NCI-H1930 (cell line): Measurements from ENCODE around the gene COX6B2.

Experiments
- DNase-seq, 2 experiments: peaks; one replicate each; lab custom pipeline; 2025; lab: John Stamatoyannopoulos, UW

Gene COX6B2

DNA sequence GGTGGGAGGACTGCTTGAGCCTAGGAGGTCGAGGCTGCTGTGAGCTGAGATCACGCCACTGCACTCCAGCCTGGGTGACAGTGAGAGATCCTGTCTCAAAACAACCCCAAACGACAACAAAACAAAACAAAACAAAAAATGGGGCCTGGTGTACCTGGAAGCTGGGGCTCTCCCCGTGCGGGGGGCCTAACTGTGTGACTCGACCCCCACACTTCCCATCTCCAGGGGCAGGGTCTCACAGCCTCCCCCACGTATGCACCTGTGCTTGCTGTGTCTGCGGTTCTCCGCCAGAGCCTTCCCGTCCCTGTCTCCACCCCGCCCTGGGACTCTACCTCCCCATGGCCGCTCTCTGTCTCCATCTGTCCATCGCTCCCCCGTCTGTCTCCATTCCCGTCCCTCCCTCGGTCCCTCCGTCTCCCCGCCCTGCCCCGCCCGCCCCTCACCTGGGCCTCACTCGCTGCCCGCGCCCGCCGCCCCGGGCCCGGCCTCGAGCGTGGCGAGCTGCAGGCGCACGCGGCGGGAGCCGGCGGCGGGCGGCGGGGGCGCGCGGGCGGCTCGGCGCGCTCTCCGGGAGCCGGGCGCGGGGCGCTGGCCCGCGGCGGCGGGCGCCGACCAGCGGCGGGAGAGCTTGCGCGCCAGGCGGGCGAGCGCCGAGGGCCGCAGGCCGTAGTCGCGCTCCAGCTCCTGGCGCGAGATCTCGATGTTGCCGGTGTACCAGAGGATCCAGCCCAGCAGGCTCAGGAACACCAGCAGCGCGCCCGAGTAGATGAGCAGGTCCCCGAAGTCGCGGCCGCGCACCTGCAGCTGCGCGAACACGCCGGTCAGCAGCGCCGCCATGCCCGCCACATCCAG is 29.0 kb upstream of the COX6B2 start:
- peak; percentile 55 to 76 for DNase-seq

DNA sequence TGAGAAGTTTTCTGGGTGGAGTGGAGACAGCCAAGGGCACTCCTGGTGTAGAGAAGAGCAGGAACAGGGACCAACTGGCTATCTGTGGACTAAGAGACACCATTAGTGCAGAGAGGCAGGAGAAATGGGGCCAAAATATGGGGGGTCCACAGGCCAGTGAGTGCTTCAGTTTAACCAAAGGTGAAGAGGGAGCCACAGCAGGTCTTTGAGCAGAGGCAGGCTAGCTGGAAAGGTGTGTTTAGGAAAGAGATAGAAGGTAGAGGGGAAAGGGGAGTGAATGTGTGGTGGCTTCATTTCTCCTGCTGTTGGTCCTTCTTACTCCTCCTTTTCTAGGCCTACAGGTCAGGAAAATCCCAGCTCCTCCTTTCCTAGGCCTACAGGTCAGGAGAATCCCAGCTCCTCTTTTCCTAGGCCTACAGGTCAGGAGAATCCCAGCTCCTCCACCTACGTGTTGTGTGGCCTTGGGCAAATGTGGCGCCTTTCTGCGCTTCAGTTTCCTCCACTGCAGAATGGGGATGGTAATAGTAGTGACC is 28.1 kb upstream of the COX6B2 start:
- DNase-seq = no peak

DNA sequence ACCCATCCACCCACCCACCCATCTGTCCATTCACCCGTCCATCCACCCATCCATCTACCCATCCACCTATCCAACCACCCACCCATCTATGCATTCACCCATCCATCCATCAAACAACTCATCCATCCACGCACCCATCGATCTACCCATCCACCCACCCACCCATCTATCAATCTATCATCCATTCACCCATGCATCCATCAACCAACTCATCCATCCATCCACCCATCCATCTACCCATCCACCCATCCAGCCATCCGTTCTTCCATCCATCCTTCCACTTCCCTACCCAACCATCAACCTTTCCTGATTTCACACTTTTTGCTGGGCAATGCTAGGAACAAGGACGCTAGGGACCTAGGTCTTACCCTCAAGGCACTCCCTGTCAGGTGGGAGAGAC is 27.5 kb upstream of the COX6B2 start:
- no peak for DNase-seq

DNA sequence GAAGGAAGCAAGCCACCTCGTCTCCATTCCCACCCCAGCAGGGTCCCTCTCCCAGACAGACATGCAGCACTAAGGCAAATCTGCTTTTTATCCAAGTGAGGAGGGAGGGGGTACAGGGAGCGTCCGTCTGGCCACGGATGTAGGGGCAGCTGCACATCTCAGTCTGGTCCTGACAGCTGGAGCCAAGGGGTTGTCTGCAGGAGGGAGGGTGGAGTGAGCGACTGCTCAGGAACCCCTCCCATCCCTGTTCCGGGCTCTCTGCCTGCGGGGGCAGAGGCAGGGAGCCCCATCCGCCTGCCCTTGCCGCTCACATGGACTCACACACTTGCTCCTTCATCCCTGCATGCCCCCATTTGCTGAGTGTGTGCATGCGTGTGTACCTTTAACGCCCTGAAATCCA is 24.7 kb upstream of the COX6B2 start:
- no peak for DNase-seq

DNA sequence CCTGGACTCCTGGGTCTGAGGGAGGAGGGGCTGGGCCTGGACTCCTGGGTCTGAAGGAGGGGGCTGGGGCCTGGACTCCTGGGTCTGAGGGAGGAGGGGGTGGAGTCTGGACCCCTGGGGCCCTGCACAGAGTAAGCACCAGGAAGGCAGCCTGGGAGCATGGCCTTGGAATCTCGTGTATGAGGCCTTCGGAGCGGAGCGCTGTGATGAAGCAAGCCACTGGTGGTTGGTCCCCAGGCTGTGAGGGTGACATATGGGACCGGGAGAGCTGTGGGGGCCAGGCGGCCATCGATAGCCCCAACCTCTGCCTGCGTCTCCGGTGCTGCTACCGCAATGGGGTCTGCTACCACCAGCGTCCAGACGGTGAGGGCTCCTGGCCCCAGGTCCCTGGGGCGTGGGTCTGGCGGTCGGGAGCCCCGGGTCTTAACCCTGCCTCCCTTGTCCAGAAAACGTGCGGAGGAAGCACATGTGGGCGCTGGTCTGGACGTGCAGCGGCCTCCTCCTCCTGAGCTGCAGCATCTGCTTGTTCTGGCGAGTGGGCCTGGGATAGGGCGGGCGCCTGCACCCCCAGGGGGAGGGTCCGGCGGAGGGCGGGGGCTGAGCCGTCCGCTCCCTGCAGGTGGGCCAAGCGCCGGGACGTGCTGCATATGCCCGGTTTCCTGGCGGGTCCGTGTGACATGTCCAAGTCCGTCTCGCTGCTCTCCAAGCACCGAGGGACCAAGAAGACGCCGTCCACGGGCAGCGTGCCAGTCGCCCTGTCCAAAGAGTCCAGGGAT is 23.0 kb upstream of the COX6B2 start:
- no peak for DNase-seq

DNA sequence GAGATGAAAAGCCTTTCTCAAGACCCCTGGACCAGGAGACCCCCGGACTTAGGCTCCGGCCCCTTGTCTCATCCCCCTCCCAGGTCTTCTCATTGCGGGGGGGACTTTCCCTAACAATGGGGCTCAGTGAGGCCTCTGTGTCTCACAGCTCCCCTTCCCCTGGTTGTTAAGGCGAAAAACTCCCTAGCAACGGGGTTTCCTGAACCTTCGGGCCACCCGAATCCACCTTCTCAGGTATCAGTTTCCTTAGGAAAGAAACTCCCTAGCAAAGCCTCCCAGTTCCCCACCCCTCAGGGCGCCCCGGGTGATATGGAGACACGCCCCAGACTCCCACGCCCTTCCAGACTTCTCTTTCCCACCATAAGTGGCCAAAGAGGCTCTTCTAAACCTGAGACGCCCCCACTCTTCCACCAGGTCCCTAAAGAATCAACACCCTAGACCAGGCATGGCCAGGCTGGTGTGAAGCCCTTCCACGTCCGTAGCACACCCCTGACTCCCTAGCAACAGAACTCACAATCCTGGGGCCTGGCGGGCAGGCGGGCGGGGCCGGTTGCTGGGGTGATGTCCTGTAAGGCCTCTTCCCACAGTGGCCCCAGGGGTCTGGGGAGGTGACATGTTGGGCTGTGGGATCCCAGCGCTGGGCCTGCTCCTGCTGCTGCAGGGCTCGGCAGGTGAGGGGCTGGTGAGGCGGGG is 21.9 kb upstream of the COX6B2 start, which contains the start of gene TMEM190:
Gene TMEM190 (plus strand): TSS at position 586 of the 693 bp plus-strand sequence. CDS start 28 bp downstream, at position 614.
- DNase-seq = no peak

DNA sequence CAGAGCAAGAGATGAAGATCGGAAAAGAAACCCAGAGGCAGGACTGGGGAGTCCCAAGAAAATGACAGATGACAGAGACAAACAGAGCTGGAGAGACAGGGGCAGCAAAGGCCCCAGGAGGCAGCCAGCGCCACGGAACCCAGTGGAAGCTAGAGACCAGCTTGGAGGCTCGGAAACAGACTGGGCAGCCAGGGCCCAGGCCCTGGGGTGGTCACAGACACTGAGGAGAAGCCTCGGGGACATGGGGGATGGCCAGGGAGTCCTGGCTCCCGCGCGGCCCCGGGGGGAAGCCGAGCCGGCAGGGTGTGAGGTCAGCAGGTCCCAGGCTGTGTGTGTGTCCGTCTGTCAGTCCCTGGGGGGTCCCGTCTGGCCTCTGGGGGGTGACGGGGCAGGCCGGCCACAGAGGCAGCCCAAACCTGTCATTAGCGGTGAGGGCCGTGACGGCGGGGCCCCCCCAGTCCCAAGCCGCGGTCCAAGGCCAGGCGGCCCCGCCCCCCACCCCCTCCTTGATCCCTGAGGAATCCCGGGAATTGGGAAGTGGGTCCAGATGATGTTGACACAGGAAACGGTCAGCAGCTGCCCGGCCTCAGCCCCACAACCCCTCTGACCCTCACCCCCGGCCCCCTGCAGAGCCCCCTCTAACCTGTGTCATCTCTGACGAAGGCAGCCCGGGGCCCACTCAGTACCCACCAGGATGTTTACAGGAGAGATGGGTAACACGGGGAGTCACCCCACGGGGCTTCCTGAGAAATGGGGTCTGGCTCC is 19.7 kb upstream of the COX6B2 start:
- DNase-seq = no peak

DNA sequence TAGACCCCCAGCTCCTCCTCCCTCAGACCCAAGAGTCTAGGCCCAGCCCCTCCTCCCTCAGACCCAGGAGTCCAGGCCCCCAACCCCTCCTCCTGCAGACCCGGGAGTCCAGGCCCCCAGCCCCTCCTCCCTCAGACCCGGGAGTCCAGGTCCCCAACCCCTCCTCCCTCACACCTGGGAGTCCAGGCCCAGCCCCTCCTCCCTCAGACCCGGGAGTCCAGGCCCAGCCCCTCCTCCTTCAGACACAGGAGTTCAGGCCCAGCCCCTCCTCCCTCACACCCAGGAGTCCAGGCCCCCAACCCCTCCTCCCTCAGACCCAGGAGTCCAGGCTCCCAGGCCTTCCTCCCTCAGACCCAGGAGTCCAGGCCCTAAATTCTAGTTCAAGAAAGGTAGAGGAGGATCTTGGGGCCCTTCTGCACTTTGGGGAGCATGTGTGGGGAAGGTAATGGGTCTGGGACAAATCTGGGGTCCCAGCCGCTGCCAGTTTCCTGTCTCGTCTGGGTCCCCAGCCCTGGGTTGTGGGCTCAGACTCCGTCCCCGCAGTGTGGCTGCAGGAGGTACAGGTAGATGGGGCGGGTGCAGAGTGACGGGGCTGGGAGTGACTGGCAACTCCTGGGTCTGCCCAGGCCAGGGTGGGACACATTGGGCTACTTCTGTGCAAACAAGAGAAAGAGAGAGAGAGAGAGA is 18.9 kb upstream of the COX6B2 start:
- no peak for DNase-seq

DNA sequence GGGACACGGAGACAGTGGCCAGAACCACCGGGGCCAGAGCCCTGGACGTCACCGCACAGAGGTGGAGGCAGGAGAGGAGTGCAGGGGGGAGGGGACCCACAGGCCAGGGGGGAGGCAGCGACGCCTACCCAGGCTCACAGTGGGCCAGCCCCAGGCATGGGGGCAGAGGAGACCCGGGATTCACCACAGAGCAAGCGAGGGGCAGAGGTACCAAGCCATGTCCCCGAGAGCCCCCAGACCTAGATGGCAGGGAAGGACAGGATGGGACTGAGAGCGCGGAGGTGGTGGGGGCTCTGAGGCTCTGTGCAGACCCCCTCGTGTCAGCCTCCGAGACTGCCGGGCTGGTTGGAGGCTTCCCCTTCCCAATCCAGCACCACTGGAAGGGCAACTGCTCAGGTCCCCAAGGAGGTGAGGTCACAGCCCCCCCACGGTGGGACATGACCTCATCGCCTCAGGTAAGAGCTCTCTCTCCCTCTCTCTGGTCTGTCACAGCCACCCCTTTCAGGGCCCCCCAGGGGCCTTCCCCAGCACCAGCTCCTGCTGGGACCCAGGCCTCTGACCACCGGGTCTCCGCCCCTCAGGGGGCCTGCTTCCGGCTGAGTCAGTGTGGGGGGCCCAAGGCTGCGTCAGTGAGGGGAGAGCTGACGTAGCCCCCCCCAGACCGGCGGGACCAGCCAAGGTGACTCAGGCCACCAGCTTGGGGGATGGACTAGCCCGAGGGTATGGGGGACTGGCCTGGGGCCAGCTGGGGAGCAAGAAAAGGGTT is 18.0 kb upstream of the COX6B2 start:
- DNase-seq = no peak

DNA sequence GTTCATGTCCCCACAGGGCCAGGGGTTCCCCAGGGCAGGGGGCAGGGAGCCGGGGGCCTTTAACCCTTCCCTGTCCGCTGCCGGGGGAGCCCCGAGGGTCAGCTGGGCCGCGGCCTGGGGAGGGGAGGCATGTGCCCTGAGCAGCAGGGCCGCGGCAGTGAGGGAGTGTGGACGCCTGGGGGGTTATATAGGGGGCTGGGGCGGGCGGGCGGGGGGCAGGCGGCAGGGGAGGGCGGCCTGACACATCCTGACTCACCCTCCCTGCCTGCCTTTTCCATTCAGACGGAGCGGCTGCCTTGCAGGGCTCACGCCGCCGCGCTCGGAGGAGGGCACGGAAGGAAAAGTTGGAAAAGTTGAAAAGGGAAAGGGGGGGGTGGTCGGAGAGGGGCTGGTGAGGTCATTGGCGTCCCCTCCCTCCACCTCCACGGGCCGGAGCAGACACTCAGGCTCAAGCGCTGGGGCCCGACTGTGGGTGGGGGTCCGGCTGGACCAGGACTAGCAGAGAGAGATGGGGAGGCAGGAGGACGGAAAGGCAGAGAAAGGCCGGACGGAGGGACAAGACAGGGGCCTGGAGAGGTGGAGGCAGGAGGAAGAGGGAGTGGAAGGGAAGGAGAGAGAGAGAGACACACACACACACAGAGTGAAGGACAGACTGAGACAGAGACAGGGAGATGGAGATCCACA is 15.9 kb upstream of the COX6B2 start, which contains the start of gene IL11:
Gene IL11 (minus strand): TSS at position 159 of the 684 bp plus-strand sequence. CDS start 153 bp downstream, at position 6.
- no peak for DNase-seq

DNA sequence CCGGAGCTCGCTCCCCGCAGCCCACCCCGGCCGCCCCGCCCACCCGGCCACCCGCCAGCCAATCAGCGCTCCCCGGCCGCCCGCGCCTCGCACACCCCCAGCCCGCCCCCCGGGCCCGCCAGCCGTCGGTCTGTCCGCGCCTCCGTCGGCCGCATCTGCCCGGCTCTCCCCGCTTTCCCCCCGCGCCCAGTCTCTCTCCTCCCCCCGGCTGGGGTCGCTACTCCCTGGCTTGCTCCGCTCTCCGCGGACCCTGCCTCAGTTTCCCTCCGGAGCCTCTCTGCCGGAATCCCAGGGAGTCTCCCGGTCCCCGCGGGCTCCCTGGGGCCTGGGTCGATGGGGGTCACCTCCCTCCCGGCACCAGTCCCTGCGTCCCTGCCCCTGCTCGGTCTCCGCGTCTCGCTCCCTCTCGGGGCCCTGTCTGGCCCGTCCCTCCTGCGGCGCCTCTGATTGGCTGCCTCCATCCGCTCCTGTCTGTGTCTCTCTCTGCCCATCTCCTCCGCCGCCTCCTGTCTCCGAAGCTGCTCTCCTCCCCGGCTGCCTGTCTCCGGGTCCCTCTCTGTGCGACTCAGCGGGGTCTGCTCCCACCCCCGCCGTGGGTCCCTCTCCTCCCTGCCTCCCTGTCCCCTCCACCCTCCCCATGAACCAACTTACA is 15.3 kb upstream of the COX6B2 start:
- DNase-seq = peak in 1 of 2 experiments; percentile 41

DNA sequence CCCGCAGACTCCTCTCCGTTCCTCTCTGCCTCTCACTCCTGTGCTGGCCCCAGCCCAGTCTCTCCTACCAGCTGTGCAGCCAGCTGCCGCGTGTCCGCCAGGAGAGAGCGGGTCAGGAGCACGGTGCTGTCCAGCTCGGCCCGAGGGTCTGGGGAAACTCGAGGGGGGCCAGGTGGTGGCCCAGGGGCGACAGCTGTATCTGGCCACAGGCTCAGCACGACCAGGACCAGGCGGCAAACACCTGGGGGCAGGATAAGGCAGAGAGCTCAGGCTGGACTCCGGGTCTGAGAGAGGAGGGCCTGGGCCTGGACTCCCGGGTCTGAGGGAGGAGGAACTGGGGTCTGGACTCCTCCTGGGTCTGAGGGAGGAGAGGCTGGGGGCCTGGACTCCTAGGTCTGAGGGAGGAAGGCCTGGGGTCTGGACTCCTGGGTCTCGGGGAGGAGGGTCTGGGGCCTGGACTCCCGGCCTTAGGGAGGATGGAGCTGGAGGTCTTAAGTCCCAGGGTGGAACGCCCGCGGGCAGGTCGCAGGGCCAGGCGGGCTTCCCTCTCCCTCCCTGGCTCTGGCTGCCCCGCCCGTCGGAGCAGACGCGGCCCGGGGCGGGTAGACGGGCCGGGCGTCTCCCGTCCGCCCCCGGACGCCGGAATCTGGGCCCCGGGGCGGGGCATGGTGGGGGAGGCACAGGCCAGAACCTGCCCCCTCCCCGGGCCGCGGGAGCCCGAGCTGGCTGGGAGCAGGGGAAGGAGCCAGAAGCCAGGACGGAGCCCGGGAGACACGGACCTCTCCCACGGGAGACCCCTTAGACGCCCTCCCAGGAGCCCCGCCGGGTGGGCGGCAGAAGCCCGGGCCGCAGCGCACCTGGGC is 14.4 kb upstream of the COX6B2 start:
- no peak for DNase-seq

DNA sequence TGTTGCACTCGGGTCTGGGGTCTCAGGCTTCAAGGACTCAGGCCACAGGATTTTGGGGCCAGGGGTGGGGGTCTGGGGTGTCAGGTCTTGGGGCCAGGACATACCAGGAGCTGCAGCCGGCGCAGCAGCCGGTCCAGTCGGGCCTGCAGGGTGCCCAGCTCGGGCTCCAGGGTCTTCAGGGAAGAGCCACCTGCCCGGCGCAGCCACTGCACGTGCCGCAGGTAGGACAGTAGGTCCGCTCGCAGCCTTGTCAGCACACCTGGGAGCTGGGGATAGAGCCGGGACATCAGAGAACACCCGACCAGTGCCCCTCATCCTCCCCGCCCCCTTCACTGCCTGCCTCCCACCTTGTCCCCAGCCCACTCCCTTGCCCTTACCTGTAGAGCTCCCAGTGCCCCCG is 13.6 kb upstream of the COX6B2 start:
- DNase-seq = no peak

DNA sequence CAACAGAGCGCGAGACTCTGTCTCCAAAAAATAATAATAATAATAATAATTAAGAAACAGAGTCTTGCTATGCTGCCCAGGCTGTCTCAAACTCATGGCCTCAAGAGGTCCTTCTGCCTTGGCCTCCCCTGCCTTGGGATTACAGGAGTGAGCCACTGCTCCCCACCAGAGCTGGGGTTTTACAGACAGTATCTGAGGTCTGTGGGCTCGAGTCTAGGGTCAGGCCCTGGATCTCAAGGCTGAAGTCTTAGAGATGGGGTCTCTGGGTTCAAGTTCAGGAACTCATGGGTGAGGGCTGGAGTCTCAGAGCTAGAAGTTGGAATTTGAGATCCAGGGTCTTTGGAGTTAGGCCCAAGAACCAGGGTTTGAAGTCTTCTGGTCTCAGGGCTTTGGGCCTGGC is 12.3 kb upstream of the COX6B2 start:
- DNase-seq = no peak

DNA sequence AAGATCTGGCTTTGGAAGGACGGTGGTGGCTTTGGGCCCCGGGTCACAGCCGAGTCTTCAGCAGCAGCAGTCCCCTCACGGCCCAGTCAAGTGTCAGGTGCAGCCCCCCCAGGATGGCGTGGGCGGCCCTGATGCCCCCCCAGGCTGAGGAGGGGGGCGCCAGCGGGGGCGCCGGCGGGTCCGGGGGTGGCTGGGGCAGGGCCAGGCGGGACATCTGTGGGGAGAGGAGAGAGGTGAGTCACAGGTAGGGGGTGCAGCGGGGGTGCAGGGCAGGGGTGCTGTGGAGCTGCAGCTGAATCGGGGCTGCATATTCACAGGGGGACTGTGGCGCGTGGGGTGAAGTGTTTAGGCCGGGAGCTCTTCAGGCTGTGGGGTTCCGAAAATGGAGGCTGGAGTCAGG is 11.4 kb upstream of the COX6B2 start:
- DNase-seq = no peak

DNA sequence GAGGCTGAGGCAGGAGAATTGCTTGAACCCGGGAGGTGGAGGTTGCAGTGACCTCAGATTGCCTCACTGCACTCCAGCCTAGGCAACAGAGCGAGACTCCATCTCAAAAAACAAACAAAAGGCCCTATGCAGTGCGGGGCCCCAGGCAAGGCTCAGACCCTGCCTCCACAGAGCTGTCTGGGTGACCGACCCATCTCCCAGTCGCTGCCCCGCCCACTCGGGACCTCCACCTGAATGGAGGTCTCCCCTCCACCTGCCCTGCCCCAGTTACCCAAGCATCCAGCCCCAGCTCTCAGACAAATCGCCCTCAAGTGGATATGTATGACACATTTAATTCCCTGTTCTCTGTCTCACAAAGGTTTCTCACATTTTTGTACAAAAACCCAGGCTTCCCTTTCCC is 10.7 kb upstream of the COX6B2 start:
- DNase-seq = no peak

DNA sequence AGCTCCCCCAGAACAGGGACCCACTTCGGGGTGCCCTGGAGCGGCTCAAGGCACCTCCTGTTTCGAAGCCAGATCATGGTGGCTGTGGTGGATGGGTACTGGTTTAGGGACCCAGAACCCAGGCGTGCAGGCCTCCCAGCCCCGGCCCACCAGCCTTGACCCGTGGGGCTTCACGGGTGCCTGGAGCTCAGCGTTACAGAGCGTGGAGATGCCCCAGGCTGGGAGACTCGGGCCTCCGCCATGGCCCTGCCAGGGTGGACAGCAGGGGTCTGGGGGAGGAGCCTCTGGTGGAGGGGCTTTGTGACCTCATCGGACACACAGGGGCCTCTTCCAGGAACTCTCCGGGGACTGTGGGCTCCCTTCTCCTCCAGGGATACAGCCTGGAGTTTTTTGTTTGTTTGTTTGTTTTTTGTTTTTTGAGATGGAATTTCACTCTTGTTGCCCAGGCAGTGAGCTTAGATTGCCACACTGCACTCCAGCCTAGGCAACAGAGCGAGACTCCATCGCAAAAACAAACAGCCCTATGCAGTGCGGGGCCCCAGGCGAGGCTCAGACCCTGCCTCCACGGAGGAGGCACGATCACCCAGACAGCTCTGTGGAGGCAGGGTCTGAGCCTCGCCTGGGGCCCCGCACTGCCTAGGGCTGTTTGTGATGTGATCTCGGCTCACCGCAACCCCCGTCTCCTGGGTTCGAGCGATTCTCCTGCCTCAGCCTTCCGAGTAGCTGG is 8.6 kb upstream of the COX6B2 start, which contains the start of gene GARIN5B:
Gene GARIN5B (minus strand): TSS at position 271 of the 727 bp plus-strand sequence. CDS start 194 bp downstream, at position 77.
- DNase-seq = no peak
